Suprapubic skin (tissue), 3 donors: ENCODE results near the gene CSMD2.

Source experiments
- CTCF ChIP-seq, 2 donors: fragments of 200-600 bp in 1 of 2; fragments of 450-650 bp in 1 of 2; sonication (generic) in 1 of 2; IDR thresholded peaks; one replicate each; pipeline ENCODE4 v1.5.1; 2016 to 2019; ENCODE audit warnings: antibody characterized with exemption in 2 of 2, mild to moderate bottlenecking in 1 of 2, moderate library complexity in 1 of 2
- POLR2AphosphoS5 ChIP-seq, 3 donors: sonication (generic); formaldehyde crosslinking; IDR thresholded peaks; one replicate each; pipeline ENCODE4 v1.6.1; 2017; ENCODE audit warnings: antibody characterized with exemption in 3 of 3

GRCh38 chr1:33971913-33972312 lies 193.1 kb downstream of the CSMD2 start:
- TF ChIP-seq CTCF (IDR thresholded peaks at IDR 0.05) (no peak), POLR2AphosphoS5 (IDR thresholded peaks at IDR 0.05) (no peak)
